ENCODE results near the gene COL6A6.

Gene COL6A6

GRCh38 chr3:130516645-130517512 lies at the start of gene COL6A6:
COL6A6 (plus strand) TSS chr3:130517177; CDS start chr3:130560365, 43,188 bp downstream.
- DNase-seq: no peak

DNA sequence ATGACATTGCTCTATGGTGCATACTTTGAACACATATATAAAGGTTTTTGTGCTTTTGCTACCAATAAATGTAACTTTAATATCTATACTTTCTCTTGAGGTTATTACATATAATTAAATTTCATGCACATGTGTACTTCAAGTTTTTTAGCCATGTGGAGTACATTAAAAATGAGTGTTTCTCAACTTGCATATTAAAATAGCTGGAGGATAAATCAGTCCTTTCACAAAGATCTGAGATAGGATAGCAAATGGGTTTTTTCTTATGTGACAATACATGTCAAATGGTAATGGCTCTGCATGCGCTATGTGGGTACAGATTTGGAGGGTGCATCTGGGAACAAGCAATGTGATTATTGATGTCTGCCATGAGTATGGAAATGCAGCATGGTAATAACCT lies 48.7 kb upstream of the COL6A6 start:
- intact Hi-C loops (cut with DNase I): no loop called here
- no peak for DNase-seq

More at GRCh38 chr3:130516645-130517512, at the start of gene COL6A6:
- intact Hi-C loops (cut with DNase I): no loop called here

- DNase-seq: no peak
- intact Hi-C loops (cut with DNase I): no loop called here
These were observed 46.9 kb upstream of the COL6A6 start for GRCh38 chr3:130470126-130470525.

DNA sequence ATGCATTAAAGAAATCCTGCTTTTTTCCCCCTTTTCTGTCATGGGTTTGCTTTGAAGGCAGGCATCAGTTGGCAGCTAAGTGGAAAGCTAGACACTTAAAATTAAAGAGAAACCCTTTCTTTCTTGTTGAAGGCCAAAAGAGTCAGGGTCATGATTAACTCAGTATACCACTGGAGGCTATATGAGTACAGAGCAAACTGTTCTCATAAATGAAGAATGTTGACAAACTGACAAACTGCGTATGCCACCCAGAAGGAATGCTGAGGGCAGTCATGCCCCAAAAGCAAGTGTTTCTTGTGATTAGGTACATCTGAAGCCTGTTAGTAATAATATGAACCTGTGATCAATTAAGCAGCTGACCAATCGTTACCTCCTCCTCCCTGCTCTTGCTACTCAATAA lies 43.6 kb upstream of the COL6A6 start:
- no peak for DNase-seq
- intact Hi-C loops (cut with DNase I): no loop called here

GRCh38 chr3:130480736-130481135 lies 36.2 kb upstream of the COL6A6 start:
- intact Hi-C loops (cut with DNase I): no loop called here
- DNase-seq: peak in 1 of 42 donors; percentile 4

GRCh38 chr3:130488288-130488687 lies 28.7 kb upstream of the COL6A6 start:
- DNase-seq: no peak
- intact Hi-C loops (cut with DNase I): no loop called here

DNA sequence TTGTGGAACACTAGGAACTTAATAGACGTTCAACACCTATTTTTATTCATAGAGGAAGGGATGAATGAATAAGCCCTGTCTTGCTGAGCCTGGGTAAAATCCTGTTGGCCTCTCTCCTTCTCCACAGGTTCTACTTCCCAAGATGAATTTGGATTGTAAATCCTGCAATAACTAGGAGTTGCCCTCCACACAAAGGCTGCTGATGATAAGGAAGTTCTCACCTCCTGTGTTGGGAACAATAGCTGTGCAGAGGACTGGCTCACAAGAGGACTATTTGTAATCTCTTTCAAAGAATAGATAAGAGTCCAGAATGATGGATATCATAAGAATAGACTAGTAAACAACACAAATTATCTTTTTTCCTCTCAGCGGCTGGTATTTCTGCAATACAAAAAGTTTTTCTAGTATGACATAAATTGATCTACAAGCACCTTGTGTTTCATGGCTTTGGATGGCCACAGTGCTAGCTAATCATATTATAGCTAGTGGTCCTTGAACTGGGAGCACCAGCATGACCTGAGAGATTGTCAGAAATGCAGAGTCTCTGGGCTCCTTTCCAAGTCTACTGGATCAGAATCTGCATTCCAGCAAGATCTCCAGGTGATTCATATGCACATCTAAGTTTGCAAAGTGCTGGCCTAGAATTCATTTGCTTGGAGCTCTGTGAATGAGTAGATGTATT lies 28.1 kb upstream of the COL6A6 start:
- intact Hi-C loops (cut with DNase I): no loop called here
- no peak for DNase-seq

DNA sequence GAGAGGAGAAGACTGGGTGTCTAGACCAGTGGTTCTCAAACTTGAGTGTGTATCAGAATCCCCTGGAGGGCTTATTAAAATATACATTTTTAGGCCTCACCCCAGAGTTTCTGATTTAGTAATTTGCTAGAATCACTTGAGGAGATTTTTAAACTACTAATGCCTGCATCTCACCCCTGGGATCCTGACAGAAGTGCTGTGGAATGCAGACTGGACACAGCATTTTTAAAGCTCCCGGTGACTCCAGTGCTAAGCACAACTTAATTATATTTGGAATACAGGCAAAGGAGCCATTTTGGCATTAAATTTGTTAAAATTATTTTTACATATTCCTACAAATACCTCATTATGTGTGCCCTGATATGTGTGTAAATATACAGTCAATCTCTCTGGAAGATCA lies 26.7 kb upstream of the COL6A6 start:
- DNase-seq: no peak
- intact Hi-C loops (cut with DNase I): no loop called here

- no peak for DNase-seq
- intact Hi-C loops (cut with DNase I): no loop called here
These were observed 25.5 kb upstream of the COL6A6 start for GRCh38 chr3:130491431-130491830.

DNA sequence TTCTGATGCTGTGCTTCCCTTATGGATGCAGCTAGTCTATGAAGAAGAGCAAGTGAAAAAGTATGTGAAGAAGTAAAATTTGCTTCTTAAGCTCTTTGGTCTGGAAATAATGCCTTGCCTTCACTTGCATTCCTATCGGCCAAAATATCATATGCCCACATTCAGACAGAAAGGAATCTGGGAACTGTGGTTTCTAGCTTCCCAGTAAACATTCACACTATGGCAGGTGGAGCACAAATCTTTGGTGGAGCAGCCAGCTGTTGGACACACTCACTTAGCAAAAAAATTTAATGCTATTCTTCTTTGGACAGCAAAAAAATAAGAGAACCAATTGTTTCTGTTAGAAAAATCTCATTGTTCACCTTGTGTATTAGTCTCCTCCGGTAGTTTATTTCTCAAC lies 12.3 kb upstream of the COL6A6 start:
- intact Hi-C loops (cut with DNase I): no loop called here
- no peak for DNase-seq

DNA sequence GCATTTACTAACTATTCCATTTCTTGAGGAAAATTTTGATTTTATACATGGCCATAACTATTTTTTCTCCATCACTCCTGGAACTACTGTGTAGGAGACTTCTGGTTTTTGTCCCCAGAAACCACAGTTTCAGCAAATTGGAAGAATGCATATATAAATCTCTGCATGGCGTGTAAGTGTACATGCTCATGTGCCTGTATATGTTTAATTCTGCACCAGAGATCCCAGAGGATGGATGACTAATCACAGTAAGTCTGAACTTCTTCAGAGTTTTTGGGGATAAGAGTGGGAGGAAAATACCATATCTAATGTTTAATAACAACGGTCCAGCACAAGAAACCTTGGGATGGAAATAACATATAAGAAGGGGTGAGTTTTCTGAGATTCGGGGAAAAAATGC lies 10.9 kb upstream of the COL6A6 start:
- DNase-seq: no peak
- intact Hi-C loops (cut with DNase I): no loop called here

DNA sequence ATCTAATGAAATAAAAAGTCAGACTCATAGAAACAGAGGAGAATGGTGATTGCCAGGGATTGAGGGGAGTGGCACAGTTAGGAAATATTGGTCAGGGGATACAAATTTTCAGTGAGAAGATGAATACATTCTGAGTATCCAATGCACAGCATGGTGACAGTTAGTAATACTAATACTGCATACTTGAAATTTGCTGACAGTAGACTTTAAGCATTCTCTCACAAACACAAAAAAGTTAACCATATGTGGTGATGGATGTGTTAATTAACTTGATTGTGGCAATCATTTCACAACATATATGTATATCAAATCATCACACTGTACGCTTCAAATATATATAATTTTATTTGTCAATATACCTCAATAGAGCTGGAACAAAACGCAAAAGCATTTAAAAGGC lies 9.2 kb upstream of the COL6A6 start:
- no peak for DNase-seq
- intact Hi-C loops (cut with DNase I): no loop called here

GRCh38 chr3:130509008-130509407 lies 8.0 kb upstream of the COL6A6 start:
- DNase-seq: no peak
- intact Hi-C loops (cut with DNase I): no loop called here

DNA sequence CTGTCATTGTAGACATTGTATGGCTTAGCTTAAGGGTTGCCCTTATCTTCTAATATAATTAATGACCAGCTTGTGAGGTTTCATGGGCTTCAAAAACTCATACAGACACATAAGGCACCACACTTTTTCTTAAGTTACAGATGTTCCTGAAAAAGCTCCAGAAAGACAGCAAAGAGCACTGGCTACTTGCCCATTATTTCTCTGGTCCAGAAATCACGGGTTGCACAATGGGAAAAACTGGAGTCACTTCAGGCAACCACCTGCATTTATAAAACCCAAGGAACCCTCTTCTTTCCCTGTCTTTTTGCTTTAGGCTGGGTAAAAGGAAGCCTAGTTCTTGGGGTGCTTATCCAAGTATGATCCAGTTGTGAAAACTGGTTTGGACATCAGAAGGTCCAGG lies 2.3 kb upstream of the COL6A6 start:
- intact Hi-C loops (cut with DNase I): no loop called here
- DNase-seq: no peak

DNA sequence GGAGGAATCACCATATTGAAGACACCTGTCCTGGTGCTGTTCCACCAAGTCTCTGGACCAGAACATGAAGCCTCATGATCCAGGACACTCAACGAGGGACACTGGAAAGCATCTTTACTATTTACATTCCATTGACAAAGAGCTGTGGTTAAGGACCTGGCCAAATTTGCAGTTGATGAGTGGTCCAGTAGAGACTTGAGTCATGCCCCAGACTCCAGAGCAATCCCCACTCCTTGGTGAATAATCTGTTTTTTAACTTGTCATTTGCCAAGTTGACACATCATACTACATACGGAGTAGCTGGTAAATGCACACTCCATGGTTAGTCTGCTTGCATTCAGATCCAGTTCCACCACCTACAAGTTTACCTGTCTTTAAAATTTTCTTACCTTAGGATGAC lies 1.2 kb upstream of the COL6A6 start:
- intact Hi-C loops (cut with DNase I): no loop called here

GRCh38 chr3:130517602-130518001 lies 625 bp downstream of the COL6A6 start:
- intact Hi-C loops (cut with DNase I): no loop called here

More for the DNA sequence above, 1.2 kb upstream of the COL6A6 start:
- DNase-seq: no peak

GRCh38 chr3:130519754-130520153 lies 2.8 kb downstream of the COL6A6 start:
- intact Hi-C loops (cut with DNase I): no loop called here
- DNase-seq: no peak

More at GRCh38 chr3:130517602-130518001, 625 bp downstream of the COL6A6 start:
- no peak for DNase-seq

DNA sequence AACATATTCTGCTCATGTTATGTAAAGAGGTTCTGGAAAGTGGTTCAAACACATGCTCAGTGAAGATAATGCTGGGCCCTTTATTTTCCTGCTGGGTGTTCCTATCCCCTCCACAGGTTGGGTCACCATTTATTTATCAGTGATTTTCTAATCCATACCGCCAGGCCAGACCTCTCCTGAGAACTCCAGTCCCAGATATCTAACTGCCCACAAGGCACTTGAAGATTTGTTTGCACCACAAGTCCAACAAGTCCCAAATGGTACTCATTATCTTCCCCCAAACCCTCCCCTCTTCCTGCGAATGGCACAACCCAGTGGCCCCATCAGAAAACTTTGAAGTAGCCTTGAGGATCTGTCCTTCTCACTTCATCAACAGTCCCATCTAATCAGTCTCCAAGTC lies 5.4 kb downstream of the COL6A6 start:
- DNase-seq: no peak
- intact Hi-C loops (cut with DNase I): no loop called here

- no peak for DNase-seq
- intact Hi-C loops (cut with DNase I): no loop called here
These were observed 10.4 kb downstream of the COL6A6 start for GRCh38 chr3:130527426-130527825.

GRCh38 chr3:130528120-130528519 lies 11.1 kb downstream of the COL6A6 start:
- intact Hi-C loops (cut with DNase I): no loop called here
- DNase-seq: no peak
